HepG2 (cell line): ENCODE measurements around the gene TRMT1. TPM values are rescaled to one million over a fixed set of nuclear protein-coding genes. Genes with fewer than 3 reads are reported as not detected.
A peak's percentile ranks its signal among the peaks of the same experiment; 100 is the strongest.

Source experiments
- ADNP ChIP-seq: sonication (generic); formaldehyde crosslinking; IDR thresholded peaks from 2 replicates; pipeline ENCODE4 v1.4.0; 2020; ENCODE audit warnings: missing genetic modification reagents
- BRD4 ChIP-seq: sonication (generic); formaldehyde crosslinking; IDR thresholded peaks from 2 replicates; pipeline ENCODE4 v1.4.0; 2020; ENCODE audit warnings: missing genetic modification reagents
- CHD4 ChIP-seq: fragments of 200-600 bp; sonication (generic); IDR thresholded peaks from 2 replicates; pipeline ENCODE4 v1.7.0; 2017; ENCODE audit warnings: mild to moderate bottlenecking, low read length, borderline replicate concordance
- DMAP1 ChIP-seq: IDR thresholded peaks from 2 replicates; pipeline ENCODE4 v1.6.1; 2016
- JUN ChIP-seq: sonication (generic); formaldehyde crosslinking; IDR thresholded peaks from 2 replicates; pipeline ENCODE4 v1.4.0; 2020; ENCODE audit warnings: mild to moderate bottlenecking, missing genetic modification reagents
- KLF16 ChIP-seq, 2 experiments: sonication (generic) in 1 of 2; formaldehyde crosslinking in 1 of 2; IDR thresholded peaks; 2 replicates each; pipeline versions ENCODE4 v1.6.1 to v1.8.0; 2016 to 2023; ENCODE audit warnings: missing genetic modification reagents in 2 of 2, missing compliant biosample characterization in 1 of 2
- MYC ChIP-seq: sonication (generic); formaldehyde crosslinking; IDR thresholded peaks from 2 replicates; pipeline ENCODE4 v1.9.0; 2021; ENCODE audit warnings: missing genetic modification reagents, borderline replicate concordance
- MZF1 ChIP-seq: sonication (generic); formaldehyde crosslinking; IDR thresholded peaks from 2 replicates; pipeline ENCODE4 v1.8.1; 2023; ENCODE audit warnings: mild to moderate bottlenecking, missing genetic modification reagents, borderline replicate concordance
- NR2C2 ChIP-seq: sonication (generic); formaldehyde crosslinking; IDR thresholded peaks from 2 replicates; pipeline ENCODE4 v1.4.0; 2020; ENCODE audit warnings: missing genetic modification reagents, mild to moderate bottlenecking, moderate library complexity, borderline replicate concordance
- ZGPAT ChIP-seq: IDR thresholded peaks from 2 replicates; pipeline ENCODE4 v1.6.1; 2016; ENCODE audit warnings: mild to moderate bottlenecking
- ZNF333 ChIP-seq: sonication (generic); formaldehyde crosslinking; IDR thresholded peaks from 2 replicates; pipeline ENCODE4 v1.4.0; 2020; ENCODE audit warnings: mild to moderate bottlenecking, missing genetic modification reagents, borderline replicate concordance
- ZNF570 ChIP-seq: sonication (generic); formaldehyde crosslinking; IDR thresholded peaks from 2 replicates; pipeline ENCODE4 v1.4.0; 2020; ENCODE audit warnings: mild to moderate bottlenecking, missing genetic modification reagents, borderline replicate concordance
- ZNF790 ChIP-seq: sonication (generic); formaldehyde crosslinking; IDR thresholded peaks from 2 replicates; pipeline ENCODE4 v1.8.0; 2022; ENCODE audit warnings: missing genetic modification reagents, mild to moderate bottlenecking, borderline replicate concordance
- polyA plus RNA-seq, 8 experiments: library from polyadenylated mRNA; depleted of rRNA in 3 of 8; stranded (reverse) in 7 of 8; unstranded in 1 of 8; fragments of >200 nt; fragmentation: Illumina TruSeq in 4 of 8; extraction: Trizol in 4 of 8; gene quantifications; 2 replicates each; pipeline versions ENCODE4 v1.2.1 to v1.2.3, GENCODE V29; 2011 to 2016; ENCODE audit warnings: low read depth in 4 of 8, missing spikeins in 1 of 8, mixed read lengths in 1 of 8; ENCODE audit not compliant: insufficient read depth in 1 of 8
- total RNA-seq, 5 experiments: library from RNA; depleted of rRNA; stranded (reverse); fragments of >200 nt; fragmentation: Illumina TruSeq; extraction: Trizol; gene quantifications; 2 replicates each; pipeline ENCODE4 v1.2.3, GENCODE V29; 2016; ENCODE audit warnings: low read depth in 1 of 5
- TF ChIP-seq, protein P1 (sequence below): sonication (generic); formaldehyde crosslinking; IDR thresholded peaks from 2 replicates; pipeline ENCODE4 v1.4.0; 2020; ENCODE audit warnings: low read depth, mild to moderate bottlenecking, missing genetic modification reagents
- TF ChIP-seq, protein P2 (sequence below): IDR thresholded peaks from 2 replicates; pipeline ENCODE4 v1.6.1; 2016; ENCODE audit warnings: missing compliant biosample characterization, missing genetic modification reagents, borderline replicate concordance
- TF ChIP-seq, protein P3 (sequence below): sonication (generic); formaldehyde crosslinking; IDR thresholded peaks from 2 replicates; pipeline ENCODE4 v1.8.1; 2022; ENCODE audit warnings: low read depth, mild to moderate bottlenecking, missing genetic modification reagents
- TF ChIP-seq, protein P4 (sequence below): IDR thresholded peaks from 2 replicates; pipeline ENCODE4 v1.6.1; 2016; ENCODE audit warnings: missing biosample characterization, missing genetic modification reagents, low read depth
- TF ChIP-seq, protein P5 (sequence below): sonication (generic); formaldehyde crosslinking; IDR thresholded peaks from 2 replicates; pipeline ENCODE4 v1.4.0; 2020; ENCODE audit warnings: low read depth, mild to moderate bottlenecking, missing genetic modification reagents

TRMT1 gene
- total and polyA plus RNA-seq, 2 of the 13 experiments (the other 11 are each of a cell fraction or from before 2014, with no cell fraction given), result 35.5 to 44.1 TPM

- TF ChIP-seq ZGPAT (CRISPR knock-in tag), result peak; percentile 85
- peak; percentile 90 for TF ChIP-seq DMAP1 (CRISPR knock-in tag)
- peak; percentile 96 for TF ChIP-seq MYC (CRISPR knock-in tag)
- TF ChIP-seq, protein P1, sequence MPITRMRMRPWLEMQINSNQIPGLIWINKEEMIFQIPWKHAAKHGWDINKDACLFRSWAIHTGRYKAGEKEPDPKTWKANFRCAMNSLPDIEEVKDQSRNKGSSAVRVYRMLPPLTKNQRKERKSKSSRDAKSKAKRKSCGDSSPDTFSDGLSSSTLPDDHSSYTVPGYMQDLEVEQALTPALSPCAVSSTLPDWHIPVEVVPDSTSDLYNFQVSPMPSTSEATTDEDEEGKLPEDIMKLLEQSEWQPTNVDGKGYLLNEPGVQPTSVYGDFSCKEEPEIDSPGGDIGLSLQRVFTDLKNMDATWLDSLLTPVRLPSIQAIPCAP (CRISPR knock-in tag), result no peak
- TF ChIP-seq ADNP (CRISPR knock-in tag), result peak; percentile 86
- peak; percentile 88; the same call in 1 of the 2 replicates for TF ChIP-seq BRD4 (CRISPR knock-in tag)
- TF ChIP-seq NR2C2 (CRISPR knock-in tag), result peak; percentile 70; the same call in 1 of the 2 replicates
- TF ChIP-seq KLF16 (CRISPR knock-in tag; IDR thresholded peaks at IDR 0.05), result peak in 1 of 2 experiments; percentile 65; a peak in 2 of 4 replicates
- TF ChIP-seq, protein P2, sequence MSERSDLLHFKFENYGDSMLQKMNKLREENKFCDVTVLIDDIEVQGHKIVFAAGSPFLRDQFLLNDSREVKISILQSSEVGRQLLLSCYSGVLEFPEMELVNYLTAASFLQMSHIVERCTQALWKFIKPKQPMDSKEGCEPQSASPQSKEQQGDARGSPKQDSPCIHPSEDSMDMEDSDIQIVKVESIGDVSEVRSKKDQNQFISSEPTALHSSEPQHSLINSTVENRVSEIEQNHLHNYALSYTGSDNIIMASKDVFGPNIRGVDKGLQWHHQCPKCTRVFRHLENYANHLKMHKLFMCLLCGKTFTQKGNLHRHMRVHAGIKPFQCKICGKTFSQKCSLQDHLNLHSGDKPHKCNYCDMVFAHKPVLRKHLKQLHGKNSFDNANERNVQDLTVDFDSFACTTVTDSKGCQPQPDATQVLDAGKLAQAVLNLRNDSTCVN (CRISPR knock-in tag), result peak; percentile 66; the same call in 1 of the 2 replicates
- TF ChIP-seq CHD4, result peak; percentile 98
- TF ChIP-seq, protein P3, sequence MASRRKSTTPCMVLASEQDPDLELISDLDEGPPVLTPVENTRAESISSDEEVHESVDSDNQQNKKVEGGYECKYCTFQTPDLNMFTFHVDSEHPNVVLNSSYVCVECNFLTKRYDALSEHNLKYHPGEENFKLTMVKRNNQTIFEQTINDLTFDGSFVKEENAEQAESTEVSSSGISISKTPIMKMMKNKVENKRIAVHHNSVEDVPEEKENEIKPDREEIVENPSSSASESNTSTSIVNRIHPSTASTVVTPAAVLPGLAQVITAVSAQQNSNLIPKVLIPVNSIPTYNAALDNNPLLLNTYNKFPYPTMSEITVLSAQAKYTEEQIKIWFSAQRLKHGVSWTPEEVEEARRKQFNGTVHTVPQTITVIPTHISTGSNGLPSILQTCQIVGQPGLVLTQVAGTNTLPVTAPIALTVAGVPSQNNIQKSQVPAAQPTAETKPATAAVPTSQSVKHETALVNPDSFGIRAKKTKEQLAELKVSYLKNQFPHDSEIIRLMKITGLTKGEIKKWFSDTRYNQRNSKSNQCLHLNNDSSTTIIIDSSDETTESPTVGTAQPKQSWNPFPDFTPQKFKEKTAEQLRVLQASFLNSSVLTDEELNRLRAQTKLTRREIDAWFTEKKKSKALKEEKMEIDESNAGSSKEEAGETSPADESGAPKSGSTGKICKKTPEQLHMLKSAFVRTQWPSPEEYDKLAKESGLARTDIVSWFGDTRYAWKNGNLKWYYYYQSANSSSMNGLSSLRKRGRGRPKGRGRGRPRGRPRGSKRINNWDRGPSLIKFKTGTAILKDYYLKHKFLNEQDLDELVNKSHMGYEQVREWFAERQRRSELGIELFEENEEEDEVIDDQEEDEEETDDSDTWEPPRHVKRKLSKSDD, result no peak
- TF ChIP-seq, protein P4, sequence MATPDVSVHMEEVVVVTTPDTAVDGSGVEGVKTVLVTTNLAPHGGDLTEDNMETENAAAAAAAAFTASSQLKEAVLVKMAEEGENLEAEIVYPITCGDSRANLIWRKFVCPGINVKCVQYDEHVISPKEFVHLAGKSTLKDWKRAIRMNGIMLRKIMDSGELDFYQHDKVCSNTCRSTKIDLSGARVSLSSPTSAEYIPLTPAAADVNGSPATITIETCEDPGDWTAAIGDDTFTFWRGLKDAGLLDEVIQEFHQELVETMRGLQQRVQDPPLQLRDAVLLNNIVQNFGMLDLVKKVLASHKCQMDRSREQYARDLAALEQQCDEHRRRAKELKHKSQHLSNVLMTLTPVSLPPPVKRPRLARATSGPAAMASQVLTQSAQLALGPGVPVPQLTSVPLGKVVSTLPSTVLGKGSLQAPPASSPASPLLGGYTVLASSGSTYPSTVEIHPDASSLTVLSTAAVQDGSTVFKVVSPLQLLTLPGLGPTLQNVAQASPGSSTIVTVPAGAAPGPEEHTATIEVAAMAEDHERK (CRISPR knock-in tag), result no peak
- no peak for TF ChIP-seq JUN
- TF ChIP-seq ZNF570, result no peak
- TF ChIP-seq ZNF333, result no peak
- TF ChIP-seq, protein P5, sequence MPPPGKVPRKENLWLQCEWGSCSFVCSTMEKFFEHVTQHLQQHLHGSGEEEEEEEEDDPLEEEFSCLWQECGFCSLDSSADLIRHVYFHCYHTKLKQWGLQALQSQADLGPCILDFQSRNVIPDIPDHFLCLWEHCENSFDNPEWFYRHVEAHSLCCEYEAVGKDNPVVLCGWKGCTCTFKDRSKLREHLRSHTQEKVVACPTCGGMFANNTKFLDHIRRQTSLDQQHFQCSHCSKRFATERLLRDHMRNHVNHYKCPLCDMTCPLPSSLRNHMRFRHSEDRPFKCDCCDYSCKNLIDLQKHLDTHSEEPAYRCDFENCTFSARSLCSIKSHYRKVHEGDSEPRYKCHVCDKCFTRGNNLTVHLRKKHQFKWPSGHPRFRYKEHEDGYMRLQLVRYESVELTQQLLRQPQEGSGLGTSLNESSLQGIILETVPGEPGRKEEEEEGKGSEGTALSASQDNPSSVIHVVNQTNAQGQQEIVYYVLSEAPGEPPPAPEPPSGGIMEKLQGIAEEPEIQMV (CRISPR knock-in tag), result 0 out of 2 replicates have a peak, but pooled peaks have one; percentile 60
- TF ChIP-seq ZNF790 (CRISPR knock-in tag), result no peak
- no peak for TF ChIP-seq MZF1 (CRISPR knock-in tag)
Observed at GRCh38 chr19:13116282-13117175, at the start of gene TRMT1 (continued).
